Hepatocyte (in vitro differentiated cells): ENCODE data around the gene ULK4. TPM values are rescaled to one million over a fixed set of nuclear protein-coding genes. Genes with fewer than 3 reads are reported as not detected.

Experiments
- DNase-seq: peaks from one replicate; pipeline ENCODE4 v3.0.0-alpha.2; 2016; ENCODE audit warnings: low spot score
- H2AFZ ChIP-seq: fragments of 200-600 bp; sonication (generic); 2 replicates; pipeline ENCODE4 v1.6.0; 2016; ENCODE audit warnings: antibody characterized with exemption, mild to moderate bottlenecking
- H3K27ac ChIP-seq: fragments of 200-600 bp; sonication (generic); 2 replicates; pipeline ENCODE4 v1.5.1; 2016; ENCODE audit warnings: mild to moderate bottlenecking
- H3K27me3 ChIP-seq: fragments of 200-600 bp; sonication (generic); 2 replicates; pipeline ENCODE4 v1.6.1; 2016
- H3K36me3 ChIP-seq: fragments of 200-600 bp; sonication (generic); replicated peaks from 2 replicates; pipeline ENCODE4 v1.5.1; 2016; ENCODE audit warnings: low read depth; ENCODE audit not compliant: insufficient read depth
- H3K4me1 ChIP-seq: fragments of 200-600 bp; sonication (generic); 2 replicates; pipeline ENCODE4 v1.5.1; 2016; ENCODE audit warnings: mild to moderate bottlenecking, moderate library complexity; ENCODE audit not compliant: insufficient read depth
- H3K4me2 ChIP-seq: fragments of 200-600 bp; sonication (generic); 2 replicates; pipeline ENCODE4 v1.6.0; 2016
- H3K4me3 ChIP-seq: fragments of 200-600 bp; sonication (generic); 2 replicates; pipeline ENCODE4 v1.5.1; 2016; ENCODE audit warnings: mild to moderate bottlenecking
- H3K79me2 ChIP-seq: fragments of 200-600 bp; sonication (generic); 2 replicates; pipeline ENCODE4 v1.6.0; 2017; ENCODE audit warnings: mild to moderate bottlenecking
- H3K9me2 ChIP-seq: fragments of 200-600 bp; sonication (generic); replicated peaks from 2 replicates; pipeline ENCODE4 v1.6.0; 2017; ENCODE audit warnings: mild to moderate bottlenecking; ENCODE audit not compliant: insufficient read depth
- H3K9me3 ChIP-seq: fragments of 200-600 bp; sonication (generic); 2 replicates; pipeline ENCODE4 v1.5.1; 2016; ENCODE audit warnings: low read depth, mild to moderate bottlenecking
- H4K20me1 ChIP-seq: fragments of 200-600 bp; sonication (generic); 2 replicates; pipeline ENCODE4 v1.6.0; 2016; ENCODE audit warnings: mild to moderate bottlenecking; ENCODE audit not compliant: insufficient read depth, poor library complexity, severe bottlenecking
- EZH2 ChIP-seq: fragments of 200-600 bp; sonication (generic); IDR thresholded peaks from 2 replicates; pipeline ENCODE4 v1.6.1; 2016; ENCODE audit warnings: antibody characterized with exemption, mild to moderate bottlenecking, borderline replicate concordance
- EZH2phosphoT487 ChIP-seq: fragments of 200-600 bp; sonication (generic); IDR thresholded peaks from one replicate; pipeline ENCODE4 v1.6.1; 2018; ENCODE audit warnings: antibody characterized with exemption, mild to moderate bottlenecking, low read depth, moderate library complexity; ENCODE audit not compliant: unreplicated experiment, severe bottlenecking
- WGBS: methylation state at CpG from one replicate; pipeline ENCODE4 v1.1.6; 2016; ENCODE audit warnings: low lambda C conversion rate; ENCODE audit errors: missing lambda C conversion rate; 5-methylcytosine and 5-hydroxymethylcytosine counted together
- polyA plus RNA-seq: library from polyadenylated mRNA; unstranded; fragments of >200 nt; fragmentation: Nextera tagmentation; extraction: Ambion mirVana; gene quantifications from 2 replicates; pipeline ENCODE4 v1.2.1, GENCODE V29; 2016
- total RNA-seq: library from RNA; depleted of rRNA; stranded (reverse); fragments of >200 nt; gene quantifications from 2 replicates; pipeline ENCODE4 v1.2.3, GENCODE V29; 2014
- TF ChIP-seq, protein P1 (sequence below): fragments of 200-600 bp; sonication (generic); IDR thresholded peaks from 2 replicates; pipeline ENCODE4 v1.5.1; 2016; ENCODE audit warnings: antibody characterized with exemption, mild to moderate bottlenecking; ENCODE audit not compliant: poor library complexity

ULK4 gene
- total and polyA plus RNA-seq, 2 experiments from 2014 or later = 3.8 to 9.1 TPM

- Histone ChIP-seq H2AFZ (no peak overlapping the region), H4K20me1 (no peaks in the 10 kb centered on the region), H3K9me2 (no peaks in the 10 kb centered on the region), H3K27me3 (no peaks in the 10 kb centered on the region), H3K4me3 (no peak overlapping the region), H3K9me3 (no peaks in the 10 kb centered on the region), H3K79me2 (no peaks in the 10 kb centered on the region), H3K4me1 (no peaks in the 10 kb centered on the region), H3K36me3 (no peaks in the 10 kb centered on the region), H3K27ac (no peak overlapping the region), H3K4me2 (no peak overlapping the region)
- no peak for DNase-seq
- TF ChIP-seq EZH2 = no peak
- no peak for TF ChIP-seq EZH2phosphoT487
- TF ChIP-seq, protein P1, sequence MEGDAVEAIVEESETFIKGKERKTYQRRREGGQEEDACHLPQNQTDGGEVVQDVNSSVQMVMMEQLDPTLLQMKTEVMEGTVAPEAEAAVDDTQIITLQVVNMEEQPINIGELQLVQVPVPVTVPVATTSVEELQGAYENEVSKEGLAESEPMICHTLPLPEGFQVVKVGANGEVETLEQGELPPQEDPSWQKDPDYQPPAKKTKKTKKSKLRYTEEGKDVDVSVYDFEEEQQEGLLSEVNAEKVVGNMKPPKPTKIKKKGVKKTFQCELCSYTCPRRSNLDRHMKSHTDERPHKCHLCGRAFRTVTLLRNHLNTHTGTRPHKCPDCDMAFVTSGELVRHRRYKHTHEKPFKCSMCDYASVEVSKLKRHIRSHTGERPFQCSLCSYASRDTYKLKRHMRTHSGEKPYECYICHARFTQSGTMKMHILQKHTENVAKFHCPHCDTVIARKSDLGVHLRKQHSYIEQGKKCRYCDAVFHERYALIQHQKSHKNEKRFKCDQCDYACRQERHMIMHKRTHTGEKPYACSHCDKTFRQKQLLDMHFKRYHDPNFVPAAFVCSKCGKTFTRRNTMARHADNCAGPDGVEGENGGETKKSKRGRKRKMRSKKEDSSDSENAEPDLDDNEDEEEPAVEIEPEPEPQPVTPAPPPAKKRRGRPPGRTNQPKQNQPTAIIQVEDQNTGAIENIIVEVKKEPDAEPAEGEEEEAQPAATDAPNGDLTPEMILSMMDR = no peak
- WGBS = 89% methylated on average over 6 of the region's 6 CpGs
Measured at GRCh38 chr3:41966206-41966605, 4.3 kb upstream of the ULK4 start.

- H3K79me2 ChIP-seq = peaks cover 7% of the 10 kb centered on the region
- no peaks in the 10 kb centered on the region for H3K4me1 ChIP-seq
- WGBS = 95% methylated on average over 10 of the region's 10 CpGs
- no peak overlapping the region for H3K4me3 ChIP-seq
- H3K27ac ChIP-seq = no peak overlapping the region
- no peaks in the 10 kb centered on the region for H3K9me3 ChIP-seq
- no peak for TF ChIP-seq EZH2
- no peak for TF ChIP-seq EZH2phosphoT487
- TF ChIP-seq, protein P1 = no peak
- no peaks in the 10 kb centered on the region for H3K9me2 ChIP-seq
- no peaks in the 10 kb centered on the region for H3K27me3 ChIP-seq
- no peaks in the 10 kb centered on the region for H3K36me3 ChIP-seq
- H4K20me1 ChIP-seq = no peaks in the 10 kb centered on the region
- H2AFZ ChIP-seq = no peak overlapping the region
- DNase-seq = no peak
- H3K4me2 ChIP-seq = no peak overlapping the region
Measured at GRCh38 chr3:41963823-41964222, 1.9 kb upstream of the ULK4 start.

GRCh38 chr3:41960826-41961750 lies 815 bp downstream of the ULK4 start:
- Histone ChIP-seq H3K27me3 (no peaks in the 10 kb centered on the region), H3K9me2 (no peaks in the 10 kb centered on the region)
- DNase-seq = peak; percentile 76

More at GRCh38 chr3:41960826-41961750, 815 bp downstream of the ULK4 start:
- Histone ChIP-seq H2AFZ (peak overlapping the region; percentile 72), H3K4me2 (peak overlapping the region; percentile 91), H4K20me1 (no peaks in the 10 kb centered on the region), H3K4me3 (peak overlapping the region; percentile 59), H3K4me1 (no peaks in the 10 kb centered on the region), H3K9me3 (no peaks in the 10 kb centered on the region), H3K36me3 (no peaks in the 10 kb centered on the region), H3K27ac (peak overlapping the region; percentile 75), H3K79me2 (peaks cover 7% of the 10 kb centered on the region)
- TF ChIP-seq, protein P1 = no peak
- TF ChIP-seq EZH2phosphoT487 = no peak
- no peak for TF ChIP-seq EZH2
- 3% methylated on average over 40 of the region's 45 CpGs for WGBS
